Epithelial cell of proximal tubule (primary cell): ENCODE data around the gene ZNF394. TPM values are rescaled to one million over a fixed set of nuclear protein-coding genes. Genes with fewer than 3 reads are reported as not detected.

Experiments
- DNase-seq: peaks from one replicate; pipeline ENCODE4 v3.0.0-alpha.2; 2011; ENCODE audit warnings: low read depth
- H3K4me3 ChIP-seq: 2 replicates; pipeline ENCODE4 v1.5.1; 2011; ENCODE audit warnings: low read depth, mild to moderate bottlenecking, low read length
- total RNA-seq: library from RNA; depleted of rRNA; stranded (reverse); fragments of >200 nt; gene quantifications from 2 replicates; pipeline ENCODE4 v1.2.3, GENCODE V29; 2015
- TF ChIP-seq, protein P1 (sequence below): conservative IDR thresholded peaks from 2 replicates; pipeline ENCODE4 v1.5.1; 2012; ENCODE audit warnings: low read depth, mild to moderate bottlenecking, low read length

The ZNF394 gene
- total RNA-seq, 1 donor from 2014 or later, result 15.7 TPM

DNA sequence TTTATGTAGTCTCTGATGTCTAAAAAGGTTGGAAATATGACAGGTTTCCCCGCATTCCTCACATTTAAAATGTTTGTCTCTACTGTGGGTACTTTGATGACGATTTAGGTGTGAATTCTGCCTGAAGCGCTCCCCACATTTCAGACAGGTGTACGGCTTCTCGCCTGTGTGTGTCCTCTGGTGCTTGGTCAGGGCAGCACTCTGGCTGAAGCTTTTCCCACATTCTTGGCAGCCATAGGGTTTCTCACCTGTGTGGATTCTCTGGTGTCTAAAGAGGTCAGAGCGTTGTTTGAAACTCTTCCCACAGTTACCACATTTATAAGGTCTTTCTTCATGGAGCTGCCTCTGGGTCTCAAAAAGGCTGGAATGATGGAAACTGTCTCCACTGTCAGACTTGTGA lies 6.3 kb downstream of the ZNF394 start:
- TF ChIP-seq, protein P1, sequence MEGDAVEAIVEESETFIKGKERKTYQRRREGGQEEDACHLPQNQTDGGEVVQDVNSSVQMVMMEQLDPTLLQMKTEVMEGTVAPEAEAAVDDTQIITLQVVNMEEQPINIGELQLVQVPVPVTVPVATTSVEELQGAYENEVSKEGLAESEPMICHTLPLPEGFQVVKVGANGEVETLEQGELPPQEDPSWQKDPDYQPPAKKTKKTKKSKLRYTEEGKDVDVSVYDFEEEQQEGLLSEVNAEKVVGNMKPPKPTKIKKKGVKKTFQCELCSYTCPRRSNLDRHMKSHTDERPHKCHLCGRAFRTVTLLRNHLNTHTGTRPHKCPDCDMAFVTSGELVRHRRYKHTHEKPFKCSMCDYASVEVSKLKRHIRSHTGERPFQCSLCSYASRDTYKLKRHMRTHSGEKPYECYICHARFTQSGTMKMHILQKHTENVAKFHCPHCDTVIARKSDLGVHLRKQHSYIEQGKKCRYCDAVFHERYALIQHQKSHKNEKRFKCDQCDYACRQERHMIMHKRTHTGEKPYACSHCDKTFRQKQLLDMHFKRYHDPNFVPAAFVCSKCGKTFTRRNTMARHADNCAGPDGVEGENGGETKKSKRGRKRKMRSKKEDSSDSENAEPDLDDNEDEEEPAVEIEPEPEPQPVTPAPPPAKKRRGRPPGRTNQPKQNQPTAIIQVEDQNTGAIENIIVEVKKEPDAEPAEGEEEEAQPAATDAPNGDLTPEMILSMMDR, result no peak
- no peak for DNase-seq
- no peak overlapping the region for H3K4me3 ChIP-seq

DNA sequence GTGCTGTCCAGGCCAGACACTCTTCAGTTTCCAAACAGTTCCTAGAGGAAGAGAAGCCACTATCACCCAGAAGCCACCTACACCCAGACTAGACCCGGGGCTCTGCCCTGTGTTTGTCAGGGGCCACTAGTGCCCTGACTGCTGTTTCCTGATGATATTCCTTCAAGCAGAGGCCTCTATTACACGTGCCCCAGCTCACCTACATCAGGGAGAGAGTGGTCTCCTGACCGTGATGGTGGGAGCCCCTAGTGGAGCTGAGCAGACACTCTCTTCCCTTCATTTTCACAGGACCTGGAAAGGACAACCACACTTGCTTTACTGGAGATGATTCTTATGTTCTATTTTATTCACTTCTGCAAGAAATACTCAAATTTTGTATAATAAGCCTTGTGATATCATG lies 9.2 kb downstream of the ZNF394 start:
- H3K4me3 ChIP-seq, result no peak overlapping the region
- TF ChIP-seq, protein P1, result no peak
- DNase-seq, result no peak

DNA sequence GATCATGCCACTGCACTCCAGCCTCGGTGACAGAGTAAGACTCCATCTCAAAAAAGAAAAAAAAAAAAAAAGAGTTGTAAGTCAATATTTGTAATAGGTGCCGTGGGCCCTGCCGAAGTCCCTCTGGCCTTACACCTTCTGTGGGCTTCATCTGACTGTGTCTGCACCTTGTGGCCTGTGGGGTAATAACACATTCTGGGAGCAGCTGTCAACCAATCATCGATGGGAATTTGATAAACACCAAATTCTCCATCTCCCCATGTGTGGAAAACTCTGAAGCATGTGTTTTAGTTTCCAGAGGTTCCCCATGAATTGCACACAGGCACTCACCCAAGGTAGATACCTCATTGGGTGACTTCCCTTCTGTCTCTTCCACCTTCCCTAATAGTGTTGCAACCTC lies 10.8 kb downstream of the ZNF394 start:
- no peak overlapping the region for H3K4me3 ChIP-seq
- TF ChIP-seq, protein P1, result peak; percentile 9
- no peak for DNase-seq

DNA sequence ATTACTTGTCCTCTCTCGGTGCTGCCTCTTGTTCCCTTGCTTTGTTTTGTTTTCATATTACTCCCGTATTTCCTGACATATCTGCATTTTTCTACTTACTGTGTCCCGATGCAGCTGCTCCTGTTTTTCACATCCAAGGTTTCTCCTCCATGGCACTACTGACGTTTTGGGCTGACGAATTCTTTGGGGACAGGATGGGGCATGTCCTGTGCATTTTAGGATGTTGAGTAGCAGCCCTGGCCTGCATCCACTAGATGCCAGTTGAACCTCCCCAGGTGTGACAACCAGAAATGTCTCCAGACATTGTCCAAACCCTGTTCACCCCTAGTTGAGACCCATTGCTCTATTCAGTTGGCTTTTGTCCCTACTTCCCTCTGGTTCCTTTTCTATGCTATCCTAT lies 15.0 kb downstream of the ZNF394 start:
- no peak for DNase-seq

DNA sequence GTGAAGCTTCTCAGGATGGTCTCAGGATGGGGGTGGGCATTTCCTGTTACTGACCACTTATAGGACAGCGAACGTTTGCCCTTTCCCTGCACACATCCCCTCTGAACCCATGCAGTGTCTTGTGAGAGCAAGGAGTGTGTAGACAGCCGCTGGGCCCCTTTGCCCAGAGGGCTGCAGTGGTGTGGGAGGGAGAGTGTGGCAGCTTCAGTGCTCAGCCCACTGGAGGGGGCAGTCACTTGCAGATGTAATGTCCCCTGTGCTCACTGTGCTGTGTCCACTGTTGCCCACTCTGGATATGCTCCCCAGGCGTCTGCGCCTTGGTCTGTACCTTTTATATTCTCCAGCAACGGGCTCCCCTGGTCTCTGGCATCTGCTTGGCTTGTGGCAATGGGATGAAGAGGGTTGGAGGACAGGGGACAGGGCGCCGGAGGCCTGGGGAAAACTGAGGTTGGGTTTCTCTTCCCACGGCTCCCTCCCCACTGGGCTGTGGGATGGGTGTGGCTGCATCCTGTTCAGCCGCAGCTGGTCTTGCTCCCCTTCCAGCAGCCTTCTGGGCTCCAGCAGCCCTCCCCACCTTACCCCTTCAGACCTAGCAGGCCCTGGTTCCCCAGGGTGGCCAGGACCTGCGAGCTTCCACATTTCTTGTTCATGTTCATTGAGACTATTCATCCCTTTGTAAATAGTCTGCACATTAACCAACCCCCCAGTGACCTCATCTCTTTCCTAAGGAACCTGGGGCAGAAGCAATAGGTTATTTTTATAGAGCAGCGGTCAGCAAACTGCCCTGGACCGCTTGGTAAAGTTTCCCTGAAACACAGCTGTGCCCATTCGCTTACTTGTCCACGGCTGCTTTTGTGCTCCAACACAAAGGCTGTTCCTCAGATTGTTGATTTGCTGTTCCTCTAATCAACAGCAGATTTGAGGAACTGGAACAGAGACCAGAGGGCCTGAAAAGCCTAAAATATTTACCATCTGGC lies 21.3 kb downstream of the ZNF394 start:
- TF ChIP-seq, protein P1, result no peak
- no peak overlapping the region for H3K4me3 ChIP-seq
- DNase-seq, result no peak

More for the DNA sequence above, 15.0 kb downstream of the ZNF394 start:
- H3K4me3 ChIP-seq, result no peak overlapping the region
- TF ChIP-seq, protein P1, result no peak

DNA sequence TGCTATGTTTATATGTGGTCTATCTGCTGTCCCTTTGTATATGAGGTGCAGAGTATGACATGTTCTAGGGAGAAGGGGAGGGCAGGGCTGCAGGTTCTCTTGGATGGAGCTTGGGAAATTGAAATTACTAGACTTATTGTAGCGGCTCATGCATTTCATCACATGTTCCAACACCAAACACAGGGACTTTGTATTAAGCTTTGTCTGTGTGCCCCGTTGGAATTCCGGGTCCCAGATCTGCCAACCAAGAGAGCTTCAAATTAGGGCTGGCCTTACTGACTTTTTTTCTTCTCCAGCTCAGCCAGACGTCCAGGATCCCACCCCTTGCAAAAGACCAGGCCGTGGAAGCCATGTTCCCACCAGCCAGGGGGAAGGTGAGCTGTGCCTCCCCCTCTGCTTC lies 24.0 kb downstream of the ZNF394 start:
- TF ChIP-seq, protein P1, result no peak
- H3K4me3 ChIP-seq, result no peak overlapping the region
- DNase-seq, result no peak

DNA sequence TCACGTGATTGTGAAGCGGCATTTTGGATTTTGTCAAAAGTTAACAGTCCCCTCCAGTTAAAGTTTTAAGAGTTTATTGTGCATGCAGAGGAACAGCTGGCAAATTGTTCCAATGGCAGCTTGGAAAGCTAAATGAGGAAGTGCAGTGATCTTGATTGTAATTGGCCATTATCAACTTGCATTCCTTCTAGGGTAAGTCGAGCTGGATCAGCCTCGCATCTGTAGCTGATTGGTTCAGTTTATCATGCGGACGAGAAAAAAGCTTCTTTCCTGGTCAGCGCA lies 26.8 kb downstream of the ZNF394 start:
- TF ChIP-seq, protein P1, result no peak
- DNase-seq, result peak; percentile 63
- peak overlapping the region; percentile 99 for H3K4me3 ChIP-seq
